CMK (cell line): ENCODE measurements around the gene HS3ST3B1.

Source experiments
- DNase-seq: peaks from one replicate; pipeline ENCODE4 v3.0.0-alpha.2; 2010; ENCODE audit warnings: low read depth

The HS3ST3B1 gene

DNA sequence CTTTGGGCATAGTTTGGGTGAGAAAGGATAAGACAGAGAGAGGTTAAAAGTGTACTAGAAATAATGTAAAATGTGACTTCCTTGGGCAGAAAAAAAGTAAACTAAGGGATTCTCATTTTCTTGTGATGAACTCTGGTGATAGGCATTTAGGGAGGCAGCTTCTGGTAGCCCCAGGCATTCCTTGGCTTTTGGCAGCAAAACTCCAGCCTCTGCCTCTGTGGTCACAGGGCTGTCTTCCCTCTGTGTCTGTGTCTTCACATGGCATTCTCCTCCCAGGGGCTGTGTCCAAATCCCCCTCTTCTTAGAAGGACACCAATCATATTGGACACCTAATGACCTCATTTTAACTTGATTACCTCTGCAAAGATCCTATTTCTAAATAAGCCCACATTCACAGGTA lies 54.7 kb downstream of the HS3ST3B1 start:
- DNase-seq = no peak

DNA sequence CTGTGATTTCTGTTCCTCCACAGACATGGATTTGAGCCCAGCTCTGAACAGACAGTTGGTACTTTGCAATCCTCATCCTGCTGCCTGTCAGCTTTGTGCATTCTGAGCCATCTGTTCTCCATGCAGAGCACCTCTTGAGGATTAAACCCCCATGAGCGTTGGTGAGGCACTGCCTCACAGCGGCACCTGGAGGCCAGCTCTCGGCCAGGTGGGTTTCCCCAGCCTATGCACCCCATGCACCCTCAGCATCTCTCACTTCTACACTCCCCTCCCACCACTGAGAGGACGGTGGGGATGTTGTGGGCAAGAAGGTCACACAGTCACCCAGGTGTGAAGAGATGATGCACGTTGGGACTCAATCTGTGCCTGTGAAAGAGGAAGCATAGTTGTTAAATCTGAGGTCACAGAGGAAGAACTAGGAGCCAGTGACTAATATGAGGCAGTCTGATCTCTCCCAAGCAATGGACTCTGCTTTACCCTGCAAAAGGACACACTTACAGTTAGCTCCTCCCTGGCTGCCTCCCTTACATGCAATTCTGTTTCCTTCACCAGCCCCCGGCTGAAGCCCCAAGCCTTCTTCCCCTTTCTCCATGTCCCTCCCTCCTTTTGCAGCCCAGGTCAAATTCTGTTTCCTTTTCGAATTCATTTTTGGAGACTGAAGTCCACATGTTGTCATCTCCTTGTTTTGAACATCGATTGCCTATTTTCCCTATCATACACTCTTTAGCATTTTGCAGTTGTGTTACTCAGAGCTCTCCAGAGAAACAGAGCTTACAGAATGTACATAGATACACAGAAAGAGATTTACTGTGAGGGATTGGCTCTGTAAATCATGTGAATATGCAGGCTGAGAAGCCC lies 58.5 kb downstream of the HS3ST3B1 start:
- DNase-seq = no peak

GRCh38 chr17:14360856-14361255 lies 60.0 kb downstream of the HS3ST3B1 start:
- DNase-seq = no peak

DNA sequence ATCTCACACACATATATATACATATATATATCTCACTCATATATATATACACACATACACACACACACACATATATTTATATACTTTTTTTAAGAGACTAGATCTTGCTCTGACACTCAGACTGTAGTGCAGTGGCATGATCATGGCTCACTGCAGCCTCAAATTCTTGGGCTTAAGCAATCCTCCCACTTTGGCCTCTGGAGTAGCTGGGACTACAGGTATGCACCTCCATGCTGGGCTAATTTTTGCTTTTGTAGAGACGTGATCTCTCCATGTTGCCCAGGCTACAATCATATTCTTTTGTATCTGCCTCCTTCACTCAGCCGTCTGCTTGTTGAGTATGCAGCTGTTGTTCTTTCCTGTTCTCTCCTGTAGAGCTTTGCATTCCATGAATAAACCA lies 60.6 kb downstream of the HS3ST3B1 start:
- no peak for DNase-seq

DNA sequence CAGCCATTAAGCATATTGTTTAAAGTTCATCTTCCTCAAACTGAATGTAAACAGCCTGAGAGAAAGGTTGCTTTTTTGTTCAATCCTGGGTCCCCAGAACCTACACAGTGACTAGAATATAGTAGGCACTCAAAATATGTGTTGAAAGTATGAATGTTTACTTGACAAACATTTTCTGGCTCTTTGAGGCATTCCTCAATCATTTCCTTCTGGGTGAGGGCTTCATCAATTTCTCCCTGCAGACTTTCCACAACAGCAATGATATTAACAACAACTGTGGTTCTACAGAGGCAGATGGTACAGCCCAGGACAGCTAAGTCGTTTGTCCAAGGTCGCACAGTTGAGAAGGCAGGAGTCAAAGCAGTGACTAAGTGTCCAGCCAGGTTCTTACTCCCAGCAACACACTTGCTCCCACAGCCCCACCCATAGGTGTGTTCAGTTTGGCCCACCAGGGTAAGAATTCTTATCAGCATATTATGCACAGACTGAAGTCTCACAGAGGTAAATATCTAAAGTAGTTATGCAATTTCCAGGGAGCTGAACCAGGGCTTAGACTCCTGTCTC lies 61.1 kb downstream of the HS3ST3B1 start:
- no peak for DNase-seq

DNA sequence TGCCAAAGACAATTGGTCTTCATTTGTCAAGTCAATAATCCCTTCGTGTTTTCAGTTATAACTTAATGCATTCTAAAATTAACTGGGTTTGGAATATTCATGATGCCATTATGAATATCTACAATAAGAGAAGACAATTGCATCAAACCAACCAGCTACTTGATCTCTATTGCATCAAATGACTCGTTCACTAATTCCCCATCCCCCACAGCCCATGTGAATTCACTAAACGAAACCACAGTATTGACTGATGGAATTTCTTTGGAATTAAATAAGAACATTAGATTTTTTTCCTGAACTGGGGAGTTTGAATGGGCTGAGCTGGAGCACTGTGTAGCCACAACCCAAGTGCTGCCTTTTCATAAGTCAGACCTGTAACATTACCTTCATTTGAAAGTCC lies 65.3 kb downstream of the HS3ST3B1 start:
- DNase-seq = no peak

DNA sequence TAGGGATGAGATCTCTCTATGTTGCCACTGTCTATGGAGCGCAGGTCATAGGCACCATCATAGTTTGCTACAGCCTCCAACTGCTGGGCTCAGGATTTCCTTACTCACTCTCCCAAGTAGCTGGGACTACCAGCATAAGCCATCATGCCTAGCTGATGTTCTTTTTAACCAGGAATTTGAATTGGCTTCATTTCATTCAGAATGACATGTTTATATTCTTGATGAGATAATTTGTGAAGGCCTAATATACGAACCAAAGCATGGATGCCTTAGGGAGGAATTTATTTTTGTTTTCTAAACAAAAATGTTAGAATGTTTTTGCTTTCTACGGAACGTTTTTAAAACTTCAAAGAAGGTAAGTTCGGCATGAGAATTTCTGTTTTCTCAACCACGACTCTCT lies 71.6 kb downstream of the HS3ST3B1 start:
- no peak for DNase-seq

- no peak for DNase-seq
Measured at GRCh38 chr17:14372905-14373613, 72.2 kb downstream of the HS3ST3B1 start.

- DNase-seq = no peak
Measured at GRCh38 chr17:14373614-14374259, 72.9 kb downstream of the HS3ST3B1 start.

DNA sequence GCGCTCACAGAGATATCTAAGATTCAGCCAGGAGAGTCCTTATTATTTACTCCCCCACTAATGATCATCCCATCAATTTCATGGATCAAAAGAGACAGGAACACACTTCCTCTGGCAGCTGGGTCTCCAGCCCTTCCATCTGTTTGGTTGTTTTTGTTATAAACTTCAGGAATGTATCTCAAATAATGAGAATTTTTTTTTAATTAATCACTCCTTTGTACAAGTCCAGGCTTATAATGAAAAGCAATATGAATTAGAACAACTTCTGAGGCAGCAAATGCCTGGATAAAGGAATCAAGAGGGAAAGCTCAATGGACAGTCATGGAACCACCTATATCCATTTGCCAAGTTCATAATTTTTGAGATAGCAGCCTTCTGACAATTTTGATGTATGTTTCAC lies 73.4 kb downstream of the HS3ST3B1 start:
- no peak for DNase-seq

DNA sequence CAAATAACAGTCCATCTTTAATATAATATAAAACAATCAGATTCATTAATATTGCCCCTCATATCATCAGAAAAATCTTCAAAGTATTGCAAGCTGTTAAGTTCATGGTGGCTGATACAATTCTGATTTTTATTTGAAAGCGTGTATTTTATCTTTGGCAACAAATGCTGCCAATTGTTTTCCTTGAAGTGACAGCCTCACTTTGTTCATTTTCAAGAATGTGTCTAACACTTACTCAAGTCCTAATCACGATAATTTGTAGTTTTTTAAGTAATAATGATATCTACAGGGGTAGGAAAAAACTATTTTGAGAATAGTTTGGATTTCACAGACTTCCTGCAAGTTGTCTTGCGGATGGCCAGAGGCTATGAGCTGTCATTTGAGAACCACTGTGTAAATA lies 75.8 kb downstream of the HS3ST3B1 start:
- no peak for DNase-seq

- no peak for DNase-seq
Measured at GRCh38 chr17:14381606-14382005, 80.7 kb downstream of the HS3ST3B1 start.

- DNase-seq = no peak
Measured at GRCh38 chr17:14387036-14387435, 86.2 kb downstream of the HS3ST3B1 start.

- DNase-seq = no peak
Measured at GRCh38 chr17:14389681-14390080, 88.8 kb downstream of the HS3ST3B1 start.

GRCh38 chr17:14393723-14394122 lies 92.8 kb downstream of the HS3ST3B1 start:
- no peak for DNase-seq

GRCh38 chr17:14395255-14395654 lies 94.4 kb downstream of the HS3ST3B1 start:
- no peak for DNase-seq

DNA sequence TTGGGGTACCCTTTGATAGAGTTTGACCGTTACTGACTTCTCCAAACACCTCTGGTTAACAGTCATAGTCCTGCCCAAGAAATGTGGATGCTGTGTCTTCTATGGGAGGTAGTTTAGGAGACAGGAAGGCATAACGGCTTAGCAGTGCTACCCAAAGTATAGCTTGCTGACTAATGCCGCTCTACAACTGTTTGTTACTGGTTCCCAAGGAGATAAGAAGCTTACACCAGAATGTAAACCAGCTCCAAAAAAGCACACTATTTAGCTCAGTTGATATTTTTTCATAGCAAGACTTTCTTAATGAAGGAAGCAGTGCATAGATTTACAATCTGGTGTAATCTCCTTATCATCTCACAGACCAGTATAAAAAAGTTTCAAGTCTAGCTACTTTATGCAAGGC lies 95.7 kb downstream of the HS3ST3B1 start:
- DNase-seq = no peak

GRCh38 chr17:14398766-14399165 lies 97.9 kb downstream of the HS3ST3B1 start:
- DNase-seq = no peak
